Mesenchymal stem cell (in vitro differentiated cells and primary cell): Measurements from ENCODE around the gene SLC12A7.

Experiments
- DNase-seq: peaks from one replicate; pipeline ENCODE4 v3.0.0-alpha.2; 2013
- H2AFZ ChIP-seq: one replicate; pipeline ENCODE4 v1.6.1; 2013; ENCODE audit warnings: low read depth, mild to moderate bottlenecking, control low read depth, inconsistent platforms, low read length, moderate library complexity
- H2AK5ac ChIP-seq: 2 replicates; pipeline ENCODE4 v1.6.1; 2013; ENCODE audit warnings: low read length, moderate library complexity, mild to moderate bottlenecking, inconsistent platforms; ENCODE audit not compliant: severe bottlenecking
- H2BK120ac ChIP-seq: one replicate; pipeline ENCODE4 v1.6.1; 2013; ENCODE audit warnings: low read depth, mild to moderate bottlenecking, inconsistent platforms, low read length, moderate library complexity
- H2BK12ac ChIP-seq, 2 experiments: one replicate each; pipeline ENCODE4 v1.6.1; 2013; ENCODE audit warnings: inconsistent platforms in 2 of 2, low read length in 2 of 2, mild to moderate bottlenecking in 2 of 2, moderate library complexity in 2 of 2, control low read depth in 1 of 2
- H2BK15ac ChIP-seq: one replicate; pipeline ENCODE4 v1.6.1; 2013; ENCODE audit warnings: mild to moderate bottlenecking, low read depth, inconsistent platforms; ENCODE audit not compliant: poor library complexity, severe bottlenecking
- H2BK5ac ChIP-seq: 2 replicates; pipeline ENCODE4 v1.6.1; 2013; ENCODE audit warnings: low read depth, mild to moderate bottlenecking, low read length, control low read depth, inconsistent platforms; ENCODE audit not compliant: poor library complexity, severe bottlenecking
- H3K14ac ChIP-seq, 2 experiments: one replicate each; pipeline ENCODE4 v1.6.1; 2013; ENCODE audit warnings: inconsistent platforms in 2 of 2, low read length in 2 of 2, control low read depth in 1 of 2, mild to moderate bottlenecking in 1 of 2, moderate library complexity in 1 of 2
- H3K18ac ChIP-seq, 2 experiments: one replicate each; pipeline ENCODE4 v1.6.1; 2013; ENCODE audit warnings: inconsistent platforms in 2 of 2, low read length in 2 of 2, control low read depth in 1 of 2, low read depth in 1 of 2, mild to moderate bottlenecking in 1 of 2
- H3K23ac ChIP-seq, 2 experiments: one replicate each; pipeline ENCODE4 v1.6.1; 2013; ENCODE audit warnings: inconsistent platforms in 2 of 2, low read length in 2 of 2, mild to moderate bottlenecking in 2 of 2, moderate library complexity in 2 of 2, control low read depth in 1 of 2
- H3K27ac ChIP-seq: 2 replicates; pipeline ENCODE4 v1.5.1; 2013; ENCODE audit warnings: mild to moderate bottlenecking, moderate library complexity, low read length, control low read depth, inconsistent platforms; ENCODE audit not compliant: poor library complexity, severe bottlenecking
- H3K27me3 ChIP-seq, 2 experiments: 2 replicates each; pipeline versions ENCODE4 v1.6.1 to v1.7.0; 2013; ENCODE audit warnings: low read length in 2 of 2, mild to moderate bottlenecking in 2 of 2, moderate library complexity in 2 of 2, control low read depth in 1 of 2, inconsistent platforms in 1 of 2; ENCODE audit not compliant: control insufficient read depth in 1 of 2, insufficient read depth in 1 of 2
- H3K36me3 ChIP-seq, 2 experiments: 2 replicates each; pipeline versions ENCODE4 v1.6.1 to v1.7.0; 2013; ENCODE audit warnings: low read length in 2 of 2, control low read depth in 1 of 2, inconsistent platforms in 1 of 2, low read depth in 1 of 2, mild to moderate bottlenecking in 1 of 2; ENCODE audit not compliant: insufficient read depth in 2 of 2, control insufficient read depth in 1 of 2
- H3K4ac ChIP-seq, 2 experiments: one replicate each; pipeline ENCODE4 v1.6.1; 2013; ENCODE audit warnings: inconsistent platforms in 2 of 2, low read length in 2 of 2, mild to moderate bottlenecking in 2 of 2, moderate library complexity in 2 of 2, control low read depth in 1 of 2, low read depth in 1 of 2
- H3K4me1 ChIP-seq: 2 replicates; pipeline ENCODE4 v1.6.1; 2013; ENCODE audit warnings: low read depth, low read length, control low read depth; ENCODE audit not compliant: control insufficient read depth, insufficient read depth
- H3K4me2 ChIP-seq: 2 replicates; pipeline ENCODE4 v1.6.1; 2013; ENCODE audit warnings: low read length, mild to moderate bottlenecking, inconsistent platforms; ENCODE audit not compliant: poor library complexity, severe bottlenecking
- H3K4me3 ChIP-seq, 2 experiments: 2 replicates each; pipeline versions ENCODE4 v1.5.1 to v1.7.0; 2013; ENCODE audit warnings: low read length in 2 of 2, mild to moderate bottlenecking in 2 of 2, control low read depth in 1 of 2, low read depth in 1 of 2; ENCODE audit not compliant: insufficient read depth in 1 of 2
- H3K79me1 ChIP-seq: replicated peaks from 2 replicates; pipeline ENCODE4 v1.6.1; 2013; ENCODE audit warnings: mild to moderate bottlenecking, control low read depth, low read length, inconsistent platforms; ENCODE audit not compliant: poor library complexity, severe bottlenecking
- H3K9ac ChIP-seq: 2 replicates; pipeline ENCODE4 v1.7.0; 2013; ENCODE audit warnings: mild to moderate bottlenecking, low read length, moderate library complexity
- H3K9me3 ChIP-seq: 2 replicates; pipeline ENCODE4 v1.7.0; 2013; ENCODE audit warnings: mild to moderate bottlenecking, low read length; ENCODE audit not compliant: control insufficient read depth
- H4K8ac ChIP-seq: one replicate; pipeline ENCODE4 v1.6.1; 2013; ENCODE audit warnings: inconsistent platforms, mild to moderate bottlenecking, low read length, moderate library complexity
- H4K91ac ChIP-seq: one replicate; pipeline ENCODE4 v1.6.1; 2013; ENCODE audit warnings: mild to moderate bottlenecking, low read length, inconsistent platforms
- WGBS: methylation state at CpG from one replicate; pipeline ENCODE4 v1.1.7; 2013; ENCODE audit warnings: mixed read lengths; 5-methylcytosine and 5-hydroxymethylcytosine counted together

SLC12A7 gene

GRCh38 chr5:1092122-1092521 is 19.7 kb downstream of the SLC12A7 start:
- WGBS: 97% methylated on average over 12 of the region's 14 CpGs
- no peak overlapping the region for H2AK5ac ChIP-seq
- H4K8ac ChIP-seq: no peak overlapping the region
- no peak overlapping the region for H3K4ac ChIP-seq
- H3K4me3 ChIP-seq: no peak overlapping the region
- H3K14ac ChIP-seq: no peak overlapping the region
- no peak for DNase-seq
- H3K9ac ChIP-seq: no peak overlapping the region
- no peak overlapping the region for H3K4me2 ChIP-seq
- H3K9me3 ChIP-seq: no peaks in the 10 kb centered on the region
- H2BK12ac ChIP-seq: no peak overlapping the region
- H2BK15ac ChIP-seq: no peak overlapping the region
- no peak overlapping the region for H3K27ac ChIP-seq
- no peak overlapping the region for H2BK5ac ChIP-seq
- H2AFZ ChIP-seq: no peak overlapping the region
- H3K18ac ChIP-seq: no peak overlapping the region
- H3K4me1 ChIP-seq: peaks cover 4% of the 10 kb centered on the region
- no peak overlapping the region for H4K91ac ChIP-seq
- no peak overlapping the region for H3K23ac ChIP-seq
- peaks cover 5 to 12% of the 10 kb centered on the region in 2 experiments for H3K36me3 ChIP-seq
- no peaks in the 10 kb centered on the region for H3K79me1 ChIP-seq
- H2BK120ac ChIP-seq: no peak overlapping the region
- H3K27me3 ChIP-seq: peaks cover 3 to 4% of the 10 kb centered on the region in 2 experiments

DNA sequence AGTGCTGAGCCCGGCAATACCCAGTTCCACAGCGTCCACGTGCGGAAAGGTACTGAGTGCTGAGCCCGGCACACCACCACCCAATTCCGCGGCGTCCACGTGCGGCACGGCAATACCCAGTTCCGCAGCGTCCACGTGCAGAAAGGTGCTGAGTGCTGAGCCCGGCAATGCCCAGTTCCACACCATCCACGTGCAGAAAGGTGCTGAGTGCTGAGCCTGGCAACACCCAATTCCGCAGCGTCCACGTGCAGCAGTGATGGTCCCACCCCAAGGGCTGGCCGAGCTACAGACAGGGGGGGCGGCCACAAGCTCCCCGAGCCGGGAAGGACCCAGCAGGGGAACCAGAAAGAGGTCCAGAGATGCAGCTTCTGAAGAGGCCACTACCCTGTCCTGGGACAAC is 20.2 kb downstream of the SLC12A7 start:
- Histone ChIP-seq H3K79me1 (no peaks in the 10 kb centered on the region), H3K18ac (no peak overlapping the region), H3K27ac (no peak overlapping the region), H2AFZ (no peak overlapping the region), H4K91ac (no peak overlapping the region), H3K14ac (no peak overlapping the region), H3K9ac (no peak overlapping the region), H2BK5ac (no peak overlapping the region), H3K4me3 (no peak overlapping the region), H3K4me1 (peaks cover 4% of the 10 kb centered on the region), H2BK15ac (no peak overlapping the region), H3K27me3 (peaks cover 0 to 4% of the 10 kb centered on the region in 2 experiments), H3K9me3 (no peaks in the 10 kb centered on the region), H4K8ac (no peak overlapping the region), H3K36me3 (peaks cover 9 to 12% of the 10 kb centered on the region in 2 experiments), H2AK5ac (no peak overlapping the region), H2BK120ac (no peak overlapping the region), H2BK12ac (no peak overlapping the region), H3K4me2 (no peak overlapping the region), H3K4ac (no peak overlapping the region), H3K23ac (peak overlapping the region in 1 of 2 experiments; percentile 9)
- DNase-seq: no peak
- WGBS: 97% methylated on average over 23 of the region's 23 CpGs

DNA sequence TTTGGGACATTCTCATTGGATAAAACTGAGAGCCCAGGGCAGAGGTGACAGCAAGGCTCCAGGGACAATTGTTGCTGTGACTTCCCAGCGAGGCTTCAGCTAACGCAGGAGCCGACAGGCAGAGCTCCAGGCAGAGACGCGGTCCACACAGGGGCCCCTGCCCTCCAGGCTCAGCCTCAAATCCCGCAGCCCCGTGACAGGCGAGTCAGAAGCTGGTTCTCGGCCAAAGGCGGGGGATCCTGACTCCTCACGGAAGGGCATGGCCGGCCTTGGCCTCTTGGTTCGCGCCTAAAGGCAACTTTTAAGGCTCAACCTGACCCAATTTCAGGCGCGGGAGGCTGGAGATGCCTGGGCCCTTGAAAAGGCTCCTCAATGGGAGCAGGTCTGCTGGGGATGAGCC is 21.3 kb downstream of the SLC12A7 start:
- Histone ChIP-seq H2AK5ac (no peak overlapping the region), H2BK120ac (no peak overlapping the region), H3K36me3 (peaks cover 12 to 15% of the 10 kb centered on the region in 2 experiments), H2BK12ac (no peak overlapping the region), H3K27ac (no peak overlapping the region), H2BK15ac (no peak overlapping the region), H4K91ac (no peak overlapping the region), H3K9me3 (no peaks in the 10 kb centered on the region), H4K8ac (no peak overlapping the region), H2BK5ac (no peak overlapping the region), H3K27me3 (no peaks in the 10 kb centered on the region), H3K4me3 (no peak overlapping the region), H3K4ac (no peak overlapping the region), H3K4me1 (peaks cover 4% of the 10 kb centered on the region), H3K23ac (no peak overlapping the region), H3K4me2 (no peak overlapping the region), H3K18ac (no peak overlapping the region), H3K9ac (peak overlapping the region; percentile 53), H2AFZ (no peak overlapping the region), H3K14ac (no peak overlapping the region), H3K79me1 (no peaks in the 10 kb centered on the region)
- WGBS: 82% methylated on average over 16 of the region's 16 CpGs
- peak; percentile 22 for DNase-seq

GRCh38 chr5:1089621-1090040 is 22.2 kb downstream of the SLC12A7 start:
- peaks cover 4% of the 10 kb centered on the region for H3K4me1 ChIP-seq
- no peak overlapping the region for H2BK5ac ChIP-seq
- H3K23ac ChIP-seq: no peak overlapping the region
- H3K27me3 ChIP-seq: no peaks in the 10 kb centered on the region
- peaks cover 15 to 16% of the 10 kb centered on the region in 2 experiments for H3K36me3 ChIP-seq
- no peak overlapping the region for H2BK12ac ChIP-seq
- no peak overlapping the region for H2AFZ ChIP-seq
- H3K4me3 ChIP-seq: no peak overlapping the region
- no peak overlapping the region for H3K18ac ChIP-seq
- DNase-seq: no peak
- H2AK5ac ChIP-seq: no peak overlapping the region
- no peak overlapping the region for H4K8ac ChIP-seq
- no peaks in the 10 kb centered on the region for H3K79me1 ChIP-seq
- no peak overlapping the region for H3K9ac ChIP-seq
- no peak overlapping the region for H2BK15ac ChIP-seq
- WGBS: 90% methylated on average over 15 of the region's 15 CpGs
- H4K91ac ChIP-seq: no peak overlapping the region
- H3K9me3 ChIP-seq: no peaks in the 10 kb centered on the region
- no peak overlapping the region for H3K4me2 ChIP-seq
- no peak overlapping the region for H3K27ac ChIP-seq
- no peak overlapping the region for H2BK120ac ChIP-seq
- H3K14ac ChIP-seq: no peak overlapping the region
- no peak overlapping the region for H3K4ac ChIP-seq
